ENCODE results near the gene TBC1D1. TPM values are rescaled to one million over a fixed set of nuclear protein-coding genes. Genes with fewer than 3 reads are reported as not detected.

The TBC1D1 gene
- polyA plus RNA-seq, 1 donor (not counting 4 experiments of a cell fraction or from before 2014, with no cell fraction given): 32.5 TPM

DNA sequence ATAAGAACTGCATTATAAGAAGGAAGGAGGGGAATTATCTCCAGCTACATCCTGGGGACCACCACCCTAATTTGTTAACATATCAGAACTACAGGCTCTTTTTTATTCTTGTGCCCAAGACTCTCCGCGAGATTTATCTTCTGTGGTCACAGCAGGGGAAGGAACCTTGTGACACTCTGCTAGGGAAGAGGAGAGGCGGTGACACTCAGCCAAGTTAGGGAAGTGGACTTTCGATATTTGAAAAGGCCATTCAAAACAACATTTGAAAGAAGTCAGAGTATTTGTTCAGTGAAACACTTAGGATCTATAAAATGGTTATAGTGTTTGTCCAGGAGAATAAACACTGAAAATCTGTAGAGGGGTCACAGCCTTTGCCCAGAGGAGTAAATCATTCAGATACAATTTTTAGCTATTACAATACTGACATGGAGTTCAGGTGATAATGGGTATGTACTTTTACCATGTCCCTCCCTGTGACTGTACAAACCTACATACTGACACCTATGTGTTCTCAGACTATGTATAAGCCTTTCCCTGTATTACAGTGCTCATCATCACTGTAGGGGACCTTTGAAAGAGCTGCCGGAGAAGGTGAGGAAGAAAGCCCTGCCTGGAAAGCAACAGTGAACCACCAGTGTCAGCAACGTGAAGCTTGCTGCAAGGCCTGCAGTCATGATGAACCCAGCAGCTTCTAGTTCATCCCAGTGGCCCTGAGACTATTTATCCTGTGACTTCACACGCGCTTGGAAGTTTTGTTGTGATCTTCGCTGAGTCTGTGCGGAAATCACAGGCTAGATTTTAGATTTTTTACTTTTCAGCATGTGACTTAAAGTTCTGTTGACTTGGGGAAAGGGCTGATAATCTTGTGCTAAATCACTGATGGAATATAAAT is 60.8 kb downstream of the TBC1D1 start:
- Histone ChIP-seq H3K36me3 (ENCODE audit: control insufficient read depth in 2 of 2, extremely low read depth in 1 of 2, insufficient read depth in 2 of 2, low read length in 2 of 2) (no peaks in the 10 kb centered on the region), H4K20me1 (ENCODE audit: control insufficient read depth, extremely low read depth, insufficient read depth, low read length) (no peaks in the 10 kb centered on the region), H2AFZ (ENCODE audit: control insufficient read depth, low read length) (no peak overlapping the region), H3K79me2 (ENCODE audit: control insufficient read depth, insufficient read depth, low read length) (no peaks in the 10 kb centered on the region), H3K9me1 (ENCODE audit: control insufficient read depth, extremely low read depth, insufficient read depth, low read length) (no peaks in the 10 kb centered on the region), H3K27ac (ENCODE audit: control insufficient read depth, insufficient read depth, low read length) (no peak overlapping the region), H3K9me3 (ENCODE audit: control insufficient read depth, low read depth, low read length) (no peaks in the 10 kb centered on the region), H3K27me3 (ENCODE audit: control insufficient read depth, extremely low read depth, insufficient read depth, low read length) (no peaks in the 10 kb centered on the region), H3K9ac (ENCODE audit: control insufficient read depth, extremely low read depth, insufficient read depth, low read length) (no peak overlapping the region), H3K4me2 (ENCODE audit: control insufficient read depth, extremely low read depth, insufficient read depth, low read depth, low read length) (no peak overlapping the region), H3K4me3 (ENCODE audit: control insufficient read depth in 2 of 3, extremely low read depth in 1 of 3, insufficient read depth in 2 of 3, low read depth in 1 of 3, low read length in 3 of 3) (no peak overlapping the region), H3K4me1 (ENCODE audit: control insufficient read depth, extremely low read depth, insufficient read depth, low read length) (no peaks in the 10 kb centered on the region)
- DNase-seq (ENCODE audit: low read depth, low spot score) (no peak), FAIRE-seq (no peak)
- dilution Hi-C loops (cut with MboI; ENCODE audit: extremely low pct_ligation_motif_present, low sequenced_read_pairs): no loop called here
- TF ChIP-seq, protein P1, sequence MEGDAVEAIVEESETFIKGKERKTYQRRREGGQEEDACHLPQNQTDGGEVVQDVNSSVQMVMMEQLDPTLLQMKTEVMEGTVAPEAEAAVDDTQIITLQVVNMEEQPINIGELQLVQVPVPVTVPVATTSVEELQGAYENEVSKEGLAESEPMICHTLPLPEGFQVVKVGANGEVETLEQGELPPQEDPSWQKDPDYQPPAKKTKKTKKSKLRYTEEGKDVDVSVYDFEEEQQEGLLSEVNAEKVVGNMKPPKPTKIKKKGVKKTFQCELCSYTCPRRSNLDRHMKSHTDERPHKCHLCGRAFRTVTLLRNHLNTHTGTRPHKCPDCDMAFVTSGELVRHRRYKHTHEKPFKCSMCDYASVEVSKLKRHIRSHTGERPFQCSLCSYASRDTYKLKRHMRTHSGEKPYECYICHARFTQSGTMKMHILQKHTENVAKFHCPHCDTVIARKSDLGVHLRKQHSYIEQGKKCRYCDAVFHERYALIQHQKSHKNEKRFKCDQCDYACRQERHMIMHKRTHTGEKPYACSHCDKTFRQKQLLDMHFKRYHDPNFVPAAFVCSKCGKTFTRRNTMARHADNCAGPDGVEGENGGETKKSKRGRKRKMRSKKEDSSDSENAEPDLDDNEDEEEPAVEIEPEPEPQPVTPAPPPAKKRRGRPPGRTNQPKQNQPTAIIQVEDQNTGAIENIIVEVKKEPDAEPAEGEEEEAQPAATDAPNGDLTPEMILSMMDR (optimal IDR thresholded peaks at IDR 0.05 in 1 of 3, IDR thresholded peaks at IDR 0.05 in 1 of 3, conservative IDR thresholded peaks at IDR 0.05 in 1 of 3; ENCODE audit: extremely low read depth in 1 of 3, insufficient read depth in 2 of 3, low read length in 3 of 3): no peak
- TF ChIP-seq EZH2 (IDR thresholded peaks at IDR 0.05; ENCODE audit: low read length): no peak

DNA sequence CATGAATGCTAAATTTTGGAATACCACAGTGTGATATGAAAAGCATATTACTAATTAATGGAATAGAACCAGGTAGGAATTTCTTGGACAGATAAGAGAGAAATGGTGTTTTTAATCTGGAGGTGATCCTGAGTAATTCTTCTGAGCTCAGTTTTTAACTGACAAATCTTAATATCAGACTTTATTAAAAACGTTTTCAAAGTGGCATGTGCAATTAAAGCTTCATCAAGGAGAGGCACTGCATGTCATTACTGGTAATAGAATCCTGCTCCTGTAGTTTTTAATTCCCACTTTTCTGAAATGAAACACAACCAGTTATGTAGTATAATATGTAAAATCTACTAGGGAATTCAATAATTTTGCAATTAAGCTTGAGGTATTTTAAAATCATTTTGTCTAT is 62.3 kb downstream of the TBC1D1 start:
- Histone ChIP-seq H2AFZ (ENCODE audit: control insufficient read depth, low read length) (no peak overlapping the region), H4K20me1 (ENCODE audit: control insufficient read depth, extremely low read depth, insufficient read depth, low read length) (no peaks in the 10 kb centered on the region), H3K4me2 (ENCODE audit: control insufficient read depth, extremely low read depth, insufficient read depth, low read depth, low read length) (no peak overlapping the region), H3K9me3 (ENCODE audit: control insufficient read depth, low read depth, low read length) (no peaks in the 10 kb centered on the region), H3K9ac (ENCODE audit: control insufficient read depth, extremely low read depth, insufficient read depth, low read length) (no peak overlapping the region), H3K27ac (ENCODE audit: control insufficient read depth, insufficient read depth, low read length) (no peak overlapping the region), H3K27me3 (ENCODE audit: control insufficient read depth, extremely low read depth, insufficient read depth, low read length) (no peaks in the 10 kb centered on the region), H3K4me3 (ENCODE audit: control insufficient read depth in 2 of 3, extremely low read depth in 1 of 3, insufficient read depth in 2 of 3, low read depth in 1 of 3, low read length in 3 of 3) (no peak overlapping the region), H3K4me1 (ENCODE audit: control insufficient read depth, extremely low read depth, insufficient read depth, low read length) (no peaks in the 10 kb centered on the region), H3K79me2 (ENCODE audit: control insufficient read depth, insufficient read depth, low read length) (no peaks in the 10 kb centered on the region), H3K36me3 (ENCODE audit: control insufficient read depth in 2 of 2, extremely low read depth in 1 of 2, insufficient read depth in 2 of 2, low read length in 2 of 2) (no peaks in the 10 kb centered on the region), H3K9me1 (ENCODE audit: control insufficient read depth, extremely low read depth, insufficient read depth, low read length) (no peaks in the 10 kb centered on the region)
- TF ChIP-seq EZH2 (IDR thresholded peaks at IDR 0.05; ENCODE audit: low read length): no peak
- TF ChIP-seq, protein P1 (optimal IDR thresholded peaks at IDR 0.05 in 1 of 3, IDR thresholded peaks at IDR 0.05 in 1 of 3, conservative IDR thresholded peaks at IDR 0.05 in 1 of 3; ENCODE audit: extremely low read depth in 1 of 3, insufficient read depth in 2 of 3, low read length in 3 of 3): no peak
- FAIRE-seq: no peak
- dilution Hi-C loops (cut with MboI; ENCODE audit: extremely low pct_ligation_motif_present, low sequenced_read_pairs): no loop called here
- no peak for DNase-seq (ENCODE audit: low read depth, low spot score)

Data from keratinocyte (primary cell).